ENCODE data around the gene STXBP3. TPM values are rescaled to one million over a fixed set of nuclear protein-coding genes. Genes with fewer than 3 reads are reported as not detected.

The STXBP3 gene
- total and polyA plus RNA-seq, 9 of the 15 experiments (the other 6 are each of a cell fraction or from before 2014, with no cell fraction given): 32.5 to 52.5 (median 39.2) TPM

- TF ChIP-seq, protein P1, sequence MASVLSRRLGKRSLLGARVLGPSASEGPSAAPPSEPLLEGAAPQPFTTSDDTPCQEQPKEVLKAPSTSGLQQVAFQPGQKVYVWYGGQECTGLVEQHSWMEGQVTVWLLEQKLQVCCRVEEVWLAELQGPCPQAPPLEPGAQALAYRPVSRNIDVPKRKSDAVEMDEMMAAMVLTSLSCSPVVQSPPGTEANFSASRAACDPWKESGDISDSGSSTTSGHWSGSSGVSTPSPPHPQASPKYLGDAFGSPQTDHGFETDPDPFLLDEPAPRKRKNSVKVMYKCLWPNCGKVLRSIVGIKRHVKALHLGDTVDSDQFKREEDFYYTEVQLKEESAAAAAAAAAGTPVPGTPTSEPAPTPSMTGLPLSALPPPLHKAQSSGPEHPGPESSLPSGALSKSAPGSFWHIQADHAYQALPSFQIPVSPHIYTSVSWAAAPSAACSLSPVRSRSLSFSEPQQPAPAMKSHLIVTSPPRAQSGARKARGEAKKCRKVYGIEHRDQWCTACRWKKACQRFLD (CRISPR knock-in tag; IDR thresholded peaks at IDR 0.05): peak; percentile 84; the same call in 1 of the 2 replicates
- no peak for TF ChIP-seq ZNF778 (CRISPR knock-in tag; IDR thresholded peaks at IDR 0.05)
- no peak for TF ChIP-seq BRD4 (IDR thresholded peaks at IDR 0.05)
- 0 out of 2 replicates have a peak, but pooled peaks have one; percentile 83 for TF ChIP-seq ZNF212 (CRISPR knock-in tag; IDR thresholded peaks at IDR 0.05)
- TF ChIP-seq RAD21 (CRISPR knock-in tag; conservative IDR thresholded peaks at IDR 0.05 in 1 of 2, IDR thresholded peaks at IDR 0.05 in 1 of 2): peak; percentile 23 to 52
- TF ChIP-seq ZNF830 (CRISPR knock-in tag; IDR thresholded peaks at IDR 0.05): peak; percentile 80; the same call in 1 of the 2 replicates
- no peak for TF ChIP-seq FOS (IDR thresholded peaks at IDR 0.05; ENCODE audit: extremely low read depth, insufficient read length)
- peak; percentile 31; the same call in 1 of the 2 replicates for TF ChIP-seq SLC30A9 (CRISPR knock-in tag; IDR thresholded peaks at IDR 0.05)
- TF ChIP-seq CBX2 (IDR thresholded peaks at IDR 0.05; ENCODE audit: insufficient read depth, low read length, poor library complexity, severe bottlenecking): no peak
- TF ChIP-seq ZNF175 (CRISPR knock-in tag; IDR thresholded peaks at IDR 0.05; ENCODE audit: low read depth): no peak
- no peak; the same call in 1 of the 2 replicates for TF ChIP-seq HES1 (IDR thresholded peaks at IDR 0.05; ENCODE audit: low read depth)
- TF ChIP-seq FOXK1 (CRISPR knock-in tag; IDR thresholded peaks at IDR 0.05; ENCODE audit: borderline replicate concordance): no peak
- peak; percentile 99 for TF ChIP-seq L3MBTL2 (IDR thresholded peaks at IDR 0.05)
- TF ChIP-seq ZNF184 (CRISPR knock-in tag; IDR thresholded peaks at IDR 0.05): no peak
- TF ChIP-seq, protein P2, sequence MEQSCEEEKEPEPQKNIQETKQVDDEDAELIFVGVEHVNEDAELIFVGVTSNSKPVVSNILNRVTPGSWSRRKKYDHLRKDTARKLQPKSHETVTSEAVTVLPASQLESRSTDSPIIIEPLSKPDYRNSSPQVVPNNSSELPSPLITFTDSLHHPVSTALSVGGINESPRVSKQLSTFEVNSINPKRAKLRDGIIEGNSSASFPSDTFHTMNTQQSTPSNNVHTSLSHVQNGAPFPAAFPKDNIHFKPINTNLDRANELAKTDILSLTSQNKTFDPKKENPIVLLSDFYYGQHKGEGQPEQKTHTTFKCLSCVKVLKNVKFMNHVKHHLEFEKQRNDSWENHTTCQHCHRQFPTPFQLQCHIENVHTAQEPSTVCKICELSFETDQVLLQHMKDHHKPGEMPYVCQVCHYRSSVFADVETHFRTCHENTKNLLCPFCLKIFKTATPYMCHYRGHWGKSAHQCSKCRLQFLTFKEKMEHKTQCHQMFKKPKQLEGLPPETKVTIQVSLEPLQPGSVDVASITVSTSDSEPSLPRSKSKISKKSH (CRISPR knock-in tag; IDR thresholded peaks at IDR 0.05): no peak
- TF ChIP-seq EZH2 (IDR thresholded peaks at IDR 0.05; ENCODE audit: borderline replicate concordance, low read depth, low read length): no peak
- TF ChIP-seq CREB1 (IDR thresholded peaks at IDR 0.05): peak; percentile 96
- TF ChIP-seq CREB1 (CRISPR knock-in tag; IDR thresholded peaks at IDR 0.05): peak; percentile 98
- TF ChIP-seq TCFL5 (CRISPR knock-in tag; conservative IDR thresholded peaks at IDR 0.05): no peak
Measured at GRCh38 chr1:108746382-108747170, at the start of gene STXBP3 (continued).
